Measurements from ENCODE around the gene GTPBP3.

The GTPBP3 gene

DNA sequence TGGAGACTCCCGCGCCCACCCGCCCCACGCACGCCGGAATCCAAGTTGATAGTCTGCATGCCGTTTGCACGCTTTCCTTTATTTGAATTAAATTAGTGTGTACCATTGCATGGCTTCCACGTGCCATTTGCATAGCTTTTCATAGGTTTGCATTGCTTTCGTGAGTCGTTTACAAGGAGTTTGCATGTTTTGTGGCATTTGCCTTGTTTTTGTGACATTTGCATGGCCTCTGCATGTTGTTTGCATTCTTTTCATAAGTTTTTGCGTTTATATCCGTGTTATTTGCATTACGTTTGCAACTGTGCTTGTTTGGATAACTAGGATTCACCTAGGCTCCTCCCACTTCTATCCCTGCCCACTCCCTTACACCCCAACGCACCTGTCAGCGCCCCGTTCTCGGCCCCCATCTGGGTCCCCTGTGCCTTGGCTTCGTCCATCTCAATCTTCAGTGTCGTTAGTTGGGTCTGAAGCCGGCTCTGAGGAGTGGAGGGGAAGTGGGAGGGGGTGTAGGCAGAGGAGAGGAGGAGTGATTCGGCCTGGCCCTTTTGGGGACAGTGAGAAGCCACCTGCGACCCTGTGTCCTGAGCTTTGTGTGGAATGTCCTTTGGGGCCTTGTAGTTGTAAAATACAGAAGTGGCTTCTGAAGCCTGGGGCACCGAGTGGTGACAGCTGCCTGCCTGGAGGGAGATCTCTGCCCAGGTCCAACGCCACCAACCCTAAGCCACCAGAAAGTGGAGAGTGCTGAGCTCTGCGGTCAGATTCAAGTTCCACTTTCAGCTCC is 54.2 kb downstream of the GTPBP3 start:
- Histone ChIP-seq H3K9ac (ENCODE audit: low read length) (peak overlapping the region; percentile 20), H3K4me3 (ENCODE audit: low read depth, low read length) (peak overlapping the region; percentile 75), H3K27me3 (ENCODE audit: control insufficient read depth, insufficient read depth, low read length) (peaks cover 4% of the 10 kb centered on the region), H3K36me3 (ENCODE audit: control insufficient read depth, insufficient read depth, low read length) (no peaks in the 10 kb centered on the region), H3K9me3 (ENCODE audit: control insufficient read depth, insufficient read depth, low read depth, low read length) (peaks cover 11% of the 10 kb centered on the region; the same call in 1 of the 2 replicates), H3K27ac (ENCODE audit: low read depth, low read length) (no peak overlapping the region), H3K4me1 (ENCODE audit: control insufficient read depth, insufficient read depth, low read length) (peaks cover 5% of the 10 kb centered on the region; the same call in 1 of the 2 replicates)
